NCI-H1417 (cell line): ENCODE data around the gene NTMT1.

Experiments used
- DNase-seq, 3 experiments: peaks; one replicate each; lab custom pipeline; 2025; lab: John Stamatoyannopoulos, UW

The NTMT1 gene

GRCh38 chr9:129597355-129598088 is 28.4 kb upstream of the NTMT1 start:
- DNase-seq = no peak

DNA sequence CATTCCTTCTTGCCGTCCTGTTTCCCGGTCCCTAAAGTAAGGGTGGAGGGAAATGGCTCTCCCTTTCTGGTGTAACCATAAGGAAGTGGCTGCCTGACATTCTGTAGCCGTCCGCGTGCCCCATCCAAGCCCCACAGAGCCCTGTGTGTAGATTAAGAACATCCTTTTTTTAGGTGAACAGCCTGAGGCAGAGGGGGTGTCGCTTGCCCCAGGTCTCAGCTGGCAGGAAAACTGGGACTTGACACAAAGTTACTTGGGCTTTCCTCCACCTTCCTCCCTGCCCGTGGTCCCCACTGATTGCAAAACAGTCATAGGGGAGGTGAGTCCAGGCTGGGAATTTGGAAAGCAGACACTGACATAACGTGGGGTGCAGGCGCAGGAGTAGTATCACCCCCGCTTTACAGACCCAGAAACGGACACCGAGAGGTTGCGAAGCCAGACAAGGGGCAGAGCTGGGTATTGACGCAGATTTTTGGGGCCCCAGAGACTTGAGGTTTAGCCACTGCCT is 27.8 kb upstream of the NTMT1 start:
- no peak for DNase-seq

DNA sequence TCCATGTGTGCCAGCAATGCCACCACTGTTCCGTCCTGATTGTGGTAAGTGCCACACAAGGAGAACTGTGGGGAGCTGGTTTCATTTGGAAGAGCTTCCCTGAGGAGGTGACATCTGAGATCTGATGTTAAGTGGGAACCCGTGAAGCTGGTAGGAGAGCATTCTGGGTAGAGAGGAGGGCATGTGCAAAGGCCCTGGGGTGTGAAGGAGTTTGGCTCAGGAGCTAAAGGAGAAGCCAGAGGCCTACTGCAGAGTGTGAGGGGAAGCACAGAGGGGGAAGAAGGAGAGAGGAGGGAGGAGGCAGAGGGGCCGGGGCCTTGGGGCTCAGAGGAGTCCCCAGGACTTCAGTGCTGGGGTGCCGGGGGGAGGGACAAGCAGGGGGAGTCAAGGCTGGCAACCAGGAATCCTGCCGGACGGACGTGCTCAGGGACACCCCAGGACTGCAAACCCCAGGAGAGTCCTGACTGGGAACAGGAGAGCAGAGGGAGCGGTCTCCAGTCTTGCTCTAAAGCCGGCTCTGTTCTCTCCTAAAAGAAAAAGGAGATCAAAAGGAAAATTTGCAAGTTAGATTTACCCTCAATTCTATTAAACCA is 24.8 kb upstream of the NTMT1 start:
- no peak for DNase-seq

DNA sequence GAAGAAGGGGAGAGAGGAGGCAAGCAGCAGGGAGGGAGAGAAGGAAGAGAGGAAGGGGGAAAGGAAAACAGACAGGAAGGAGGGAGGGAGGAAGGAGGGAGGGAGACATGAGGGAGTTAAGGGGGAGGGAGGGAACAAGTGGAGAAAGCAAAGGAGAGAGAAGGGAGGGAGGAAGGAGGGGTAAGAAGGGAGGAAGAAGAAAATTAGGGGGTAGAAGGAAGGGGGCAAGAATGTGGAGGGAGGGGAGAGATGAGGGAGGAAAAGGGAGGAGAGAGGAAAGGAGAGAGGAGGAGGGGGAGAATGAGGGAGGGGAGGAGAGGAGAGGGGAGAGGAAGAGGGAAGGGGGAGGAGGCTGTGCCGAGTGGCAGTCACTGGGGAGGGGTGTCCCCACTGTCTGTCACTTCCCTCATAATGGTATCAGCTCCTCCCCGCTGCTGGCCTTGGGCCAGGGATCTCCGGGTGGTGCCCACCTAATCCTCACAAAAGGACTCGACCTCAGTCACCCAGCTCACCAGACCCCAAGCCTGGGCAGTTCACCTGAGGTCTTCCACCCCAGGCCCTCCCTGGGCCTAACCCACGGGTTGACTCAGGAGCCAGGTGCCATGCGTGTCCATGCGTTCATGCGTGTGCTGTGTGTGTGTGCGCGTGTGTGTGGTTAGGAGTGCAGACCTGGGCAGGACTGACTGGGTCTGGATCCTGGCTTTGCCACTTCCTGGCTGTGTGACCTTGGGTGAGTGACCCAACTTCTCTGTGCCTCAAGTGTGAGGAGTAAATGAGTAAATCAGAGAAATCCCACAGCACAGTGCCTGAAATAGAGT is 23.2 kb upstream of the NTMT1 start:
- DNase-seq = peak in 2 of 3 experiments; percentile 33 to 51

DNA sequence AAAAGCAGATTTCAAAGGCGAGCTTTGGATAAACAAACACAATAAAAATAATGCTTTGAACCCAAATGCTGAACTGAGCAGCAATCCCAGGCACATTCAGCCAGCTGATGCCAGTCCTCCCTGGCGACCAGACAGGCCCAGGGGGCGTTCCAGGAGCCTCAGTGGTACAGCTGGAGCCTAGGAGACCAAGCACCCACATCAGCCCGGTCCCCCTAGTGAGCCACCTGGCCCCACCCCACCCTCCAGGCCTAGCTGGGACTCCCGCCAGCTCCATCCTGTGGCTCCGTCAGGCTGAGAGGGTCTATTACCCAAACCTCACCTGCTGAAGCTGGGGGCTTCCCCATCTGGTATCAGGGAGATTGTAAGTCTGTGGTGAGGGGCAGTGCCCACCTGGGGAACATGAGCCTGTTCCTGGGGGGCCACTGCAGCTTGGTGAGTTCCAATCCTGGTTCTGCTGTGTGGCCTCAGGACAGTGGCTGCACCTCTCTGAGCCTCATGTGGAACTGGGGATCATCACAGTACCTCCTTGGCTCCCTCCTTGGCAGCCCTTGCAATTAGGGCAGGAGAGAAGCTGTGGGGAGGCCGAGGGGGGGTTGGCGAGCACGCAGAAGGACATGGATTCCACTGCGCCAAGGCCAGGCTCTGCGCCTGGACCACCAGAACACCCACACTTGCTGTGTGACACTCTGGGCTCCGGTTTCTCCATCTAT is 21.8 kb upstream of the NTMT1 start:
- DNase-seq = no peak

GRCh38 chr9:129604766-129605163 is 21.2 kb upstream of the NTMT1 start:
- peak in 1 of 3 experiments; percentile 27 for DNase-seq

DNA sequence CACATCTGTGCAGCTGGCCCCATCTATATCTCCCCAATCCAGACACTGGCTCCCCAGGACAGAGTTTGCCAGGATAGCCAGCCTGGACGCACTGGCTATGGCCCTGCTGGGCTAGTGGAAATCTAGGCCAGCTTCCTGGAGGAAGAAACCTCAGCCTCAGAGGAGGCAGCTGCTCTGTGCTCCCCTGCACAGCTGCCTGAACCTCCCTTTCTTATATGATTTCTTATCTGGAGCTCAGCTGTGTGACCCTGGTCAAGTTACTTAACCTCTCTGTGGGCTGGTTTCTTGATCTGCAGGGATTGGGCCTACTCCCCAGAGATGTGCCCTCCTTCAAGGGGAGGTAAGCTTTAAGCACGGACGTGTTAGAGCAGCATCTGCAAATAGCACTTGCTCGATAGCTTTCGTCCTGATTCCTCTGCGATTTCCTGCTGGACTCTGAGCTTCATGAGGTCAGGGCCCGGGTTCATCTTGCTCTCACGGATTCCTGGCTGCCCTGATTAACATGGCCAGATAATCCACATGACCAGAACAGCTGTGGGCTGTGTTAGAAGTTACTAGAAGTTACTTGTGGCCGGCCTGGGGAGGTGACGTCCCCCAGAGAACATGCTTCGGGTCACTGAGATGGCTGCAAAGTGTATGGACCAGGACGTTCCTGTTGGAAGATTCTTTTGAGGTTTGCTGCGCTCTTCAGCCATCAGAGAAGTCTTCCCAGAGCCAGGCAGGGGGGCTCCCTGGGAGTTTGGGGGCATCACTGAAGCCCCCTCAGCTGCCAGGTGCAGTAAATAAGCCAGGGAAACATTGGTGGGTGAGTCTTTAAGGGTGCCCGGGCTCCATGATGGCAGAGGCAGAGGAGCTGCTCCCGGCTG is 19.6 kb upstream of the NTMT1 start:
- no peak for DNase-seq

DNA sequence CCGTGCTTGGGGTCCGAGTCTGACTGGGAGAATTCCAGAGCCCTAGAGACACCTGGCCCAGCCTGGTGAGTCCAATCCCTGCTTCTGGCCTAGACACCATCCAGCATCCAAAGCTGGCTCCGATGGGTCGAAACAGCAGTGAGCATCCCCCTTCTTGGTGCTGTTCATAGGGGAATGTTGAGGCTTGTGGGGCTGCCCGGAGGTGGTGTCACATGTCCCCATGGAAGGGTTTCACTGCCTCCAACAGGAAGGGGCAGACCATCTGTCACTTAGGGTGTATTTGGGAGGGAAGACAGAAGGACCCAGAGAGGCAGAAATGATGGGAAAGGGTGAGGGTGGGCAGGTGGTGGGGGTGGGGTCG is 19.0 kb upstream of the NTMT1 start:
- no peak for DNase-seq

GRCh38 chr9:129608561-129609481 is 17.1 kb upstream of the NTMT1 start:
- DNase-seq = no peak

DNA sequence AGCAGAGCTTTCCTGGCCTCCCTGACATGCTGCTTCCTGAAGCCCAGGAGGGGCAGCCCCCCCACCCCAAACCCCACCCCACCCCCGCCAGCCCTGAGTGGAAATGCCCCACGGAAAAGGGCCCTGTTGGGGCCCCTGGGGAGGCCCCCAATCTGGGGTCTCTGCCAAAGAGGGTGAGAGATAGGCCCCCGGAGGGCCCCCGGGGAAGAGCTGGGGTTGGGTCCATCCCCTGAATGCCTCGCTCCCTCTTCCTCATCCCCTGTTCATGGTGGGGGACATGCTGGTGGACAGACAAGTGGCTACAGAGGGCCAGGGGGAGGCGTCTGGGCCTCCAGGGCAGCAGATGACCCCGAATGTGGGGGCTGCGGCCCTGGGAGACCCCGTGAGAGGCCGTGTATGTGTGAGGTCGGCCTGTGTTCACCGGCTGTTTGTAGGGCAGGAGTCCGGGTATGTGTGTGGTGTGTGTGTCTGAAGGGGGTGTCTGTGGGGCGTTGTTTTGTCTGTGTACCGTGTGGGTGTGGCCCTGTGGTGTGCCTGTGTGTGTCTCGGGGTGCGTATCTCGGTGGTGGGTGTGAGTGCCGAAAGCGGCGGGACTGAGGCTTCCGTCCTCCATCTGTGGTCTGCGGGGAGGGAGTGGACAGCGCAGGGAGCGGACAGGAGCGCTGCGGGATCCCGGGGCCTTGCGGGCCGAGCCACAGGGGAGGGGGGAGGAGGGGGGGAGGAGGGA is 16.3 kb upstream of the NTMT1 start:
- DNase-seq = peak in 2 of 3 experiments; percentile 29 to 47

- no peak for DNase-seq
Observed at GRCh38 chr9:129610213-129610472, 15.8 kb upstream of the NTMT1 start.

DNA sequence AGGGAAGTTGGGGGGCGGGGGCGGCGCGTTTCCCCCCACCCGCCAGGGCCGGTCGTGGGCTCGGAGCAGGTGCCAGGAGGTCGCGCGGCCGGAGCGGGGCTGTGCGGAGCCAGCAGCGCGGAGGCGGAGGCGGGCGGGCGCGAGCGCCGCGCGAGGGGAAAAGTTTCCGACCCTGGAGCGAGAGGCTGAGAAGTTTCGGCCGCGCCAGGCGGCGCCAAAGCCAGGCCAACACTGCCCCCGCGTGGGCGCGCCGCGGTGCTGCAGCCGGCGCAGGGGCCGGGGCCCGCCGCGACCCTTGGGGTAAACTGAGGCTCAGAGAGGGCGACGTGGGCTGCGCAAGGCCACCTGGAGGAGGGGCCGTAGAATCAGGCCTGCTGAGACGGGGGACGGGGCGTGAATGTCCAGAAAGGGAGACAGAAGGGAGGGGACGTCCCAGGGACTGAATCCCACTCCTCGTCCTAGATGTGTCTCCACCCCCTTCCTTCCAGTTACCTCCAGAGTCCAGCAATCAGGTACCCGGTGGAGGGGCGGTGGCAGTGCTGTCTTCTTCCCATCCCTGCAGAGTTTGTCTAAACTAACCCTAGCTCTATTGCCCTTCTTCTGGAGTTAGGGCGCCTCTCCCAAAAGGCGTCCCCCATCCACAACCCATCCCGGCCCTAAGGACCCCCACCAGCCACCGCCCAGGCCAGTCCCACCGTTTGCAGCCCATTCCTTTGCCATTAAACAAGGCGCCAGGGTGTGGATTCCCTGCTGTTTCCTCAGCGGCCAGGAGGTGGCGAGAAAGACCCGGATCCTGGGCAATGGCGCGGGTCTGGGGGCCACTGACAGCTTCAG is 15.3 kb upstream of the NTMT1 start:
- peak; percentile 31 to 77 (median 76) for DNase-seq

GRCh38 chr9:129611307-129611800 is 14.6 kb upstream of the NTMT1 start:
- DNase-seq = no peak

GRCh38 chr9:129612123-129612522 is 13.8 kb upstream of the NTMT1 start:
- no peak for DNase-seq

- DNase-seq = peak in 1 of 3 experiments; percentile 48
Observed at GRCh38 chr9:129612815-129613519, 13.0 kb upstream of the NTMT1 start.

DNA sequence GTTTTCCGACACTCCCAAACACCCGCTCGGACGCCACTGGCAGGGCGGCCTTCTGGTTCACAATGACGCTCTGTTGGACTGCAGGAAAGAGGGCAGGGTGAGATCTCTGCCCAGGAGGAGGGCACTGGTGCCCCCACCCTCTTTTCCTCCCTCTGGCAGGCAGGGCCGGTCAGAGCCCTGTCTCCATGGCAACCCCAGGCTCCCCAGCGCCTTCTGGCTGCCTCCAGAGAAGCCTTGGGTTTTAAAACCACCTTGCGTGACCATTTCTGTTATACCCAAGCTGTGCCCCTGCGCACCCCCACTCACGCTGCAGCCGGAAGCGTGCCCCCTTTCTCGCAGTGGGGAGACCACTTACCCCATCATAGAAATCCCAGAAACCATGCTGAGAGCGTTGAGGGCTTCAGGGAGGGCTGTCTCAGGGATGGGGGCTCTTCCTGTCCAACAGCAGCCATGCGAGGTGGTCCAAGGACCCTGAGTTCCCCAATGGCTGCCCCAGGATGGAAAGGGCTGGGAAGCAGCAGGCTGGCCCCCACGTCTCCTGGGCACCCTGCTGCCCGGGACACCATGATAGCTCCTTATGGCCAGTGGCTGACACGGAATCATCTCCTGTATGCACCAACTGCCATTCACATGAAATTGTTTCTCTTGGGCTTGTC is 12.3 kb upstream of the NTMT1 start:
- DNase-seq = peak; percentile 4 to 85 (median 69)

GRCh38 chr9:129614932-129615331 is 11.0 kb upstream of the NTMT1 start:
- DNase-seq = no peak
